GDM1 (cell line): ENCODE data around the gene TMEM147.

Experiments used
- DNase-seq: peaks from one replicate; lab custom pipeline; 2025; lab: John Stamatoyannopoulos, UW

The TMEM147 gene

GRCh38 chr19:35549174-35549788 is 3.9 kb downstream of the TMEM147 start:
- DNase-seq: peak; percentile 19

- DNase-seq: no peak
These were observed 4.6 kb downstream of the TMEM147 start for GRCh38 chr19:35549879-35550523.

GRCh38 chr19:35551091-35551810 is 5.8 kb downstream of the TMEM147 start:
- no peak for DNase-seq

- no peak for DNase-seq
These were observed 7.3 kb downstream of the TMEM147 start for GRCh38 chr19:35552534-35553384.

GRCh38 chr19:35553385-35554000 is 8.1 kb downstream of the TMEM147 start:
- no peak for DNase-seq

GRCh38 chr19:35554076-35554475 is 8.7 kb downstream of the TMEM147 start:
- no peak for DNase-seq

GRCh38 chr19:35555301-35556005 is 10.0 kb downstream of the TMEM147 start:
- DNase-seq: no peak

- DNase-seq: no peak
These were observed 10.7 kb downstream of the TMEM147 start for GRCh38 chr19:35556025-35556590.

GRCh38 chr19:35556846-35557538 is 11.6 kb downstream of the TMEM147 start:
- DNase-seq: no peak

GRCh38 chr19:35557539-35558399 is 12.3 kb downstream of the TMEM147 start:
- DNase-seq: no peak

- no peak for DNase-seq
These were observed 13.2 kb downstream of the TMEM147 start for GRCh38 chr19:35558400-35559280.

GRCh38 chr19:35559281-35559659 is 13.8 kb downstream of the TMEM147 start:
- DNase-seq: no peak

GRCh38 chr19:35559781-35560180 is 14.4 kb downstream of the TMEM147 start:
- no peak for DNase-seq

- no peak for DNase-seq
These were observed 14.8 kb downstream of the TMEM147 start for GRCh38 chr19:35560271-35560670.

- DNase-seq: no peak
These were observed 15.3 kb downstream of the TMEM147 start for GRCh38 chr19:35560677-35561076.

GRCh38 chr19:35561436-35561835 is 16.0 kb downstream of the TMEM147 start:
- no peak for DNase-seq

- DNase-seq: no peak
These were observed 16.9 kb downstream of the TMEM147 start for GRCh38 chr19:35562336-35562735.

- no peak for DNase-seq
These were observed 17.4 kb downstream of the TMEM147 start for GRCh38 chr19:35562776-35563175.
